ENCODE results near the gene MKNK2. TPM values are rescaled to one million over a fixed set of nuclear protein-coding genes. Genes with fewer than 3 reads are reported as not detected.

The MKNK2 gene
- total and polyA plus RNA-seq, 3 experiments from 2014 or later, result 50.8 to 147 (median 137) TPM

DNA sequence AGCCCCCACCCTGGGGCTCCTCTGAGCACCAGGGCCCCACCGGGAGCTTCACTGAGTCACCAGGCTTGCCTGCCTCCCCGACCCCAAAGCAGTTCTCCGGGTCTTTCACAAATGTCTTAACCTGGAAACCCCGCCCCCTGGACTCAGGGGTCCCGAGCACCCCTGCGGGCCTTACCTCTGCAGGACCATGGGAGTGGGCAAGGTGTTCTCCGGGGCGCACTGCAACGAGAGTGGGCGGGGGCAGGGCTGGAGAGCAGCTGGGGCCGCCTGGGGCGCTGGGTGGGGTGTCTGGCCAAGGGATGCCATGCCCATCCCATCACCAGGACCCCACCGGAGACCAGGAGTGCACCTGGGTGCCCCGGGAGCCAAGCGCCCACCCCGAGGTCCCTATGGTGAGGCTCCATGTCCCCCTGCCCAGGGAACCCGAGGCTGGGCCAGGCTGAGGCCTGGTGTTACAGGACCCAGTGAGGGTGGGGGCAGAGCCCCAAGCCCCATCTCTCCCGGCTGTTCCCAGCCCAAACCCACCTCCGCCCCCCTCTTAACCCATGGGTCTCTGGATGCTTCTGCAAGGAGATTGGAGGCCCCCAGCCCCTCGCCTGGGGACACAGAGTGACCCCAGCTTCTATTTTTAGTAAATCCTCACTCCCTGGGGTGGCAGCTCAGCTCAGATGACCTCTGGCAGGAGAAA is 10.9 kb downstream of the MKNK2 start:
- no peak for DNase-seq
- H3K9me3 Mint-ChIP-seq, result peaks cover 0 to 2% (median 0%) of the 10 kb centered on the region in 5 donors
- Histone ChIP-seq H3K9me3 (ENCODE audit: low read length) (no peaks in the 10 kb centered on the region), H3K27ac (ENCODE audit: low read depth, low read length) (peak overlapping the region; percentile 94), H3K4me3 (ENCODE audit: low read length) (no peak overlapping the region), H3K4me1 (ENCODE audit: insufficient read depth, low read length) (peaks cover 44% of the 10 kb centered on the region), H3K36me3 (ENCODE audit: insufficient read depth, low read length) (peaks cover 24% of the 10 kb centered on the region), H3K27me3 (ENCODE audit: insufficient read depth, low read length, poor library complexity, severe bottlenecking) (no peaks in the 10 kb centered on the region)
- CTCF ChIA-PET, result interaction anchor here (1.4 to 3.7 kb wide), 3 partner anchors 12 to 27 kb away, joined by 4 to 19 read pairs (median 4); partner anchors contain the start of gene MKNK2
- H3K27me3 Mint-ChIP-seq, result peaks cover 0 to 2% of the 10 kb centered on the region in 2 donors
- peaks cover 0 to 47% (median 0%) of the 10 kb centered on the region in 3 donors for H3K36me3 Mint-ChIP-seq
- POLR2A ChIA-PET, result no interaction called here
- peak overlapping the region in 5 of 8 donors; percentile 35 to 96 (median 75) for H3K27ac Mint-ChIP-seq
- peaks cover 12 to 36% (median 15%) of the 10 kb centered on the region in 3 donors for H3K4me1 Mint-ChIP-seq
- H3K4me3 Mint-ChIP-seq, result peak overlapping the region in 1 of 7 donors; percentile 66

DNA sequence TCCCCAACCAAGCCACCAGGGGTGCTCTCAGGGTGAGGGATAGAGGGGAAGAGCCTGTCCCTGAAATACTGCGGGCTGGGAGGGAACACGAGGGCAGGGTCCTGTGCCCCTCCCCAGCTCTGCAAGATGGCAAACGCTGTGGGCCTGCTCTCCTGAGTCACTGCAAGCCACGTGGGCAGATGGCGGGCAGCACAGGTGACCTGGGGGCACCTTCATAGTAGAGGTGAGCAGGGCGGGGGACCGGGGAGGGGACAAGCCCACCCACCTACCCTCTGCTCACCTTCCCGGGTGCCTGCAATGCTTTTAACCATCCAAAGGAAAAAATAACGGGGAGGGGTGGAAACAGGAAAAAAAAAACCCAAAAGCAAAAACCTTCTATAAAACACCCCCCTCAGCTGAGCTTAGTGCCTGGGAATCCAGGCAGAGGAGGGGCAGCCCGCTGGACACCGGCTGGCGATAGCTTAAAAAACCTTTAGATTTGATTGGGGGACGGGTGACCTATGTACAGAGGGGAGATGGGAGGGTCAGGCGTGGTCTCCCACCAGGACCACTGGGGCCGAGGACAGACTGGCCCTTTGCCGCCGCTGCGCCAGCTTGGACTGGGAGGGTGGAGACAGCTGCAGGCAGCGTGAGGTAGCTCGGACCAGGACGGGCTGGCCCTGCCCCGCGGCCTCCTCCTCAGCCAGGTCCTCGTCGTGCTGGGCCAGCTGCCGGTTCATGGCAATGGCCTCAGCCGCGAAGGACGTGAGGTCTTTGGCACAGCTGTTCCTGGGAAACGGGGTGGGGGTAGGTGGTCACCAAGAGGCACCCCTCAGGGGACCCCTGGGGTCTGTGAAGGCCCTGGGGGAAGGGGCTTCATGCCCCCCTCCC is 11.7 kb downstream of the MKNK2 start:
- peaks cover 12 to 35% (median 12%) of the 10 kb centered on the region in 3 donors for H3K4me1 Mint-ChIP-seq
- Histone ChIP-seq H3K4me1 (ENCODE audit: insufficient read depth, low read length) (peaks cover 40% of the 10 kb centered on the region), H3K4me3 (ENCODE audit: low read length) (no peak overlapping the region), H3K27me3 (ENCODE audit: insufficient read depth, low read length, poor library complexity, severe bottlenecking) (no peaks in the 10 kb centered on the region), H3K36me3 (ENCODE audit: insufficient read depth, low read length) (peaks cover 24% of the 10 kb centered on the region), H3K9me3 (ENCODE audit: low read length) (no peaks in the 10 kb centered on the region), H3K27ac (ENCODE audit: low read depth, low read length) (no peak overlapping the region)
- peaks cover 0 to 42% (median 0%) of the 10 kb centered on the region in 3 donors for H3K36me3 Mint-ChIP-seq
- peaks cover 0 to 2% of the 10 kb centered on the region in 2 donors for H3K27me3 Mint-ChIP-seq
- H3K4me3 Mint-ChIP-seq, result peak overlapping the region in 1 of 7 donors; percentile 65
- H3K9me3 Mint-ChIP-seq, result peaks cover 0 to 2% (median 0%) of the 10 kb centered on the region in 5 donors
- H3K27ac Mint-ChIP-seq, result peak overlapping the region; percentile 45 to 94 (median 80)
- CTCF ChIA-PET, result interaction anchor here (0.8 to 1.7 kb wide), 2 partner anchors 20 to 31 kb away, joined by 3 to 4 read pairs; no protein-coding TSS in a partner anchor
- peak in 1 of 5 donors; percentile 48 for DNase-seq
- POLR2A ChIA-PET, result interaction anchor here (0.5 kb wide), 1 partner anchor 9 kb away, joined by 7 read pairs; no protein-coding TSS in a partner anchor

DNA sequence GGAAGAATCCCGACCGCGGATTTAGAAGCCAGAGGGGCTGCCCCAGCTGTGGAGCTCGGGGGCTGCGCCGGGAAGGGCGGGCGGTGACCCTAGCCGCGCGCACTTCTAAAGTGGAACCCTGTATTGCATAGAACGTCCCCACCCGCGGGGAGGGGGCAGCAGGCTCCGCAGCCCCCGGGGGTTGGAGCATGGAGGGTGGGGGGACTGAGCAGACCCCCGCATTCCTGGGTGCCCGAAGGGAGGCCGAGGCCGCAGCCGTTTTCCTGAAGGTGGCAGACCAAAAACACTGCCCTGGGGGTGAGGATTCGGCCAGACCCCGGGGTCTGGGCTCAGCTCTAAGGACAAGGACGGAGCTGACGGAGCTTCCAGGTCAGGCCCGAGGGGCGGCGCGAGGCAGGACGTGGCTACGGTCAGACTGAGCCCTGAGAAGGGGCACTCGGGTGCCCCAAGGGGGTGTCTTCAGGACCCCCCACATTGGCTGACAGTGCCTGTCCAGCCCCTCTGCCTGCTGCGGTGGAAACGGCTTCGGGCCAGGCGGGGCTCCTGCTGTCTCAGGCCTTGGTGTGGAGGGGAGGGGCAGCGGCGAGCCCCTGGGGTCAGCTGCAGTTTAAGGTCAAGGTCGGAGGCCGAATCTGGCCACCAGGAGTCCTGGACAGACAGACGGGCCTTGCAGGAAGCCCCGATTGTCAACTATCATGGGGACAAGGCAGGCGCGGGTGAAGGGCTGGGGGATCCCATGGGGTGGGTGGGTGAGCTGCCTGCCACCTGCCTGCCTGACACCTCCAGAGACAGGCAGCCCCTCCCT is 12.6 kb downstream of the MKNK2 start:
- H3K4me1 Mint-ChIP-seq, result peaks cover 7 to 29% (median 10%) of the 10 kb centered on the region in 3 donors
- H3K9me3 Mint-ChIP-seq, result peaks cover 0 to 2% (median 0%) of the 10 kb centered on the region in 5 donors
- H3K4me3 Mint-ChIP-seq, result no peak overlapping the region
- peaks cover 0 to 37% (median 0%) of the 10 kb centered on the region in 3 donors for H3K36me3 Mint-ChIP-seq
- Histone ChIP-seq H3K4me3 (ENCODE audit: low read length) (no peak overlapping the region), H3K4me1 (ENCODE audit: insufficient read depth, low read length) (peaks cover 39% of the 10 kb centered on the region), H3K36me3 (ENCODE audit: insufficient read depth, low read length) (peaks cover 23% of the 10 kb centered on the region), H3K9me3 (ENCODE audit: low read length) (no peaks in the 10 kb centered on the region), H3K27me3 (ENCODE audit: insufficient read depth, low read length, poor library complexity, severe bottlenecking) (no peaks in the 10 kb centered on the region), H3K27ac (ENCODE audit: low read depth, low read length) (no peak overlapping the region)
- H3K27ac Mint-ChIP-seq, result peak overlapping the region in 1 of 8 donors; percentile 79
- peak in 1 of 5 donors; percentile 42 for DNase-seq
- H3K27me3 Mint-ChIP-seq, result no peaks in the 10 kb centered on the region
- POLR2A ChIA-PET, result interaction anchor here (0.5 kb wide), 1 partner anchor 10 kb away, joined by 7 read pairs; no protein-coding TSS in a partner anchor
- CTCF ChIA-PET, result interaction anchor here (0.8 kb wide), 1 partner anchor 31 kb away, joined by 3 read pairs; no protein-coding TSS in a partner anchor

DNA sequence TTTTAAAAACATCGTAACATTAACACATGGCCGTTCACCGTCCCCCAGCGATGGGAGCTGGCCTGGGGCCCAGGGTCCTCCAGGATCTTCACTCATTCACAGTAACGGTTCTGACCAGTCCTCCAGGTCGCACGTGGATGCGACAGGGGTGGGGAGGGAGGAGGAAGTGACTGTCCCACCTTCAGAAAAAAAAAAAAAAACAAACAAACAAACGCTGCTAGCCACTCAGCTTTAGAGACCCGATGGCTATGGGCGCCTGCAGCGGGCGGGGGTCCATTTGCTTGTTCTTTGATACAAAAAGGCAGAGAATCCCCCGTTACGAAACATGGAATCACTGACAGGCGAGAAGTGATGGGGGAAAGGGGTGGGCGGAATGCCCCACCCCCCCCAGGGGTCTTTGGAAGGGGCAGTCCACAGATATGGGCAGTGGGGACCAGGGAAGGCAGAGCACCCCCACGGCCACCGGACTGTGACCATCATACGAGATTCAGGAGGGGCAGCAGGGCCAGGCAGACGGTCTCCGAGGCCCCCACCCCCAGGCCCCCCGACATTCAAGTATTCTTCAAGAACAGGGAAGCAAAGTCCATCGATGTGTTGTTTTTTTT is 13.3 kb downstream of the MKNK2 start:
- no peak overlapping the region for H3K4me3 Mint-ChIP-seq
- H3K9me3 Mint-ChIP-seq, result peaks cover 0 to 2% (median 0%) of the 10 kb centered on the region in 5 donors
- no peak for DNase-seq
- H3K27me3 Mint-ChIP-seq, result no peaks in the 10 kb centered on the region
- peak overlapping the region in 4 of 8 donors; percentile 37 to 75 (median 53) for H3K27ac Mint-ChIP-seq
- peaks cover 0 to 35% (median 0%) of the 10 kb centered on the region in 3 donors for H3K36me3 Mint-ChIP-seq
- peaks cover 39% of the 10 kb centered on the region for H3K4me1 ChIP-seq (ENCODE audit: insufficient read depth, low read length)
- H3K4me1 Mint-ChIP-seq, result peaks cover 10 to 28% (median 12%) of the 10 kb centered on the region in 3 donors
- no peak overlapping the region for H3K4me3 ChIP-seq (ENCODE audit: low read length)
- no peak overlapping the region for H3K27ac ChIP-seq (ENCODE audit: low read depth, low read length)
- peaks cover 19% of the 10 kb centered on the region for H3K36me3 ChIP-seq (ENCODE audit: insufficient read depth, low read length)
- H3K9me3 ChIP-seq (ENCODE audit: low read length), result no peaks in the 10 kb centered on the region
- H3K27me3 ChIP-seq (ENCODE audit: insufficient read depth, low read length, poor library complexity, severe bottlenecking), result no peaks in the 10 kb centered on the region
- POLR2A ChIA-PET, result interaction anchor here (0.7 to 1.1 kb wide), 2 partner anchors 11 to 18 kb away, joined by 5 to 6 read pairs; no protein-coding TSS in a partner anchor
- CTCF ChIA-PET, result no interaction called here

DNA sequence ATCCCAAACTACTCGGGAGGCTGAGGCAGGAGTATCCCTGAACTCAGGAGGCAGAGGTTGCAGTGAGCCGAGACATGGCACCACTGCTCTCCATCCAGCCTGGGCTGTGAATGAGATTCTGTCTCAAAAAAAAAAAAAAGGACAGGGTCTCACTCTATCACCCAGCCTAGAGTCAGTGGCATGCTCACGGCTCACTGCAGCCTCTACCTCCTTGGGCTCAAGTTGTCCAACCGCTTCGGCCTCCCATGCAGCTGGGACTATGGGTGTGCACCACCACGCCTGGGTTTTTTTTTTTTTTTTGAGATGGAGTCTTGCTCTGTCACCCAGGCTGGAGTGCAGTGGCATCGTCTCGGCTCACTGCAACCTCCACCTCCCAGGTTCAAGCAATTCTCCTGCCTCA is 14.6 kb downstream of the MKNK2 start:
- Histone ChIP-seq H3K9me3 (ENCODE audit: low read length) (no peaks in the 10 kb centered on the region), H3K27me3 (ENCODE audit: insufficient read depth, low read length, poor library complexity, severe bottlenecking) (no peaks in the 10 kb centered on the region), H3K27ac (ENCODE audit: low read depth, low read length) (no peak overlapping the region), H3K36me3 (ENCODE audit: insufficient read depth, low read length) (peaks cover 19% of the 10 kb centered on the region), H3K4me3 (ENCODE audit: low read length) (no peak overlapping the region), H3K4me1 (ENCODE audit: insufficient read depth, low read length) (peaks cover 41% of the 10 kb centered on the region)
- H3K4me1 Mint-ChIP-seq, result peaks cover 18 to 31% (median 22%) of the 10 kb centered on the region in 3 donors
- no peak for DNase-seq
- H3K36me3 Mint-ChIP-seq, result peaks cover 0 to 29% (median 0%) of the 10 kb centered on the region in 3 donors
- no peak overlapping the region for H3K4me3 Mint-ChIP-seq
- peaks cover 0 to 2% (median 0%) of the 10 kb centered on the region in 5 donors for H3K9me3 Mint-ChIP-seq
- ChIA-PET POLR2A (interaction anchor here (0.5 to 1.1 kb wide), 2 partner anchors 12 to 107 kb away, joined by 3 to 5 read pairs; no protein-coding TSS in a partner anchor), CTCF (no interaction called here)
- H3K27ac Mint-ChIP-seq, result peak overlapping the region in 2 of 8 donors; percentile 30 to 43
- no peaks in the 10 kb centered on the region for H3K27me3 Mint-ChIP-seq

DNA sequence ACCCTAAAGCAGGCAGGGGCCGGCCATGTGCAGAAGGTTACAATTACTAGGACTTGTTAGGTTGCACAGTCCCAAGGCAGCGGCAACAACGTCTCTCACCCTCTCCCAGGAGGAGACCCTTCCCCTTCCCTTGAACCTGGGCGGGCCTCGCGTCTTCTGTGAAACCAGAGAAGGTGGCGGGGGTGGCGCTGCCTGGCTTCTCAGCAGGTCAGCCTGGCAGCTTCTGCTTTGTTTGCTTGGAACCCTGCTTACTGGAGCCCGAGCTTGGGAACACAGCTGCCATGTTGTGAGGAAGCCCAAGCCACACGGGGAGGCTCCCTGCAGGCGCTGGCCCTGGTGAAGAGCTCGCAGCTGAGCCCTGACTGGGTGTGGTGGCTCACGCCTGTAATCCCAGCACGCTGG is 15.5 kb downstream of the MKNK2 start:
- Histone ChIP-seq H3K4me1 (ENCODE audit: insufficient read depth, low read length) (peaks cover 32% of the 10 kb centered on the region), H3K27me3 (ENCODE audit: insufficient read depth, low read length, poor library complexity, severe bottlenecking) (no peaks in the 10 kb centered on the region), H3K4me3 (ENCODE audit: low read length) (no peak overlapping the region), H3K36me3 (ENCODE audit: insufficient read depth, low read length) (peaks cover 10% of the 10 kb centered on the region), H3K9me3 (ENCODE audit: low read length) (no peaks in the 10 kb centered on the region), H3K27ac (ENCODE audit: low read depth, low read length) (no peak overlapping the region)
- Mint-ChIP-seq H3K36me3 (peaks cover 0 to 23% (median 0%) of the 10 kb centered on the region in 3 donors), H3K27me3 (no peaks in the 10 kb centered on the region), H3K4me1 (peaks cover 18 to 24% (median 22%) of the 10 kb centered on the region in 3 donors), H3K27ac (peak overlapping the region in 2 of 8 donors; percentile 52 to 75), H3K9me3 (peaks cover 0 to 2% (median 0%) of the 10 kb centered on the region in 5 donors), H3K4me3 (no peak overlapping the region)
- no peak for DNase-seq
- ChIA-PET POLR2A (interaction anchor here (1.2 kb wide), 1 partner anchor 14 kb away, joined by 6 read pairs; no protein-coding TSS in a partner anchor), CTCF (interaction anchor here (0.6 kb wide), 1 partner anchor 13 kb away, joined by 3 read pairs; no protein-coding TSS in a partner anchor)
